GM20000 (cell line): ENCODE measurements around the gene KHDC3L.
"Not testable (repeated sequence)": the region's sequence is repeated elsewhere in the genome, so short reads cannot be mapped to it uniquely, and the experiment has no call there.

Source experiments
- DNase-seq: peaks from one replicate; pipeline ENCODE4 v3.0.0; 2012; ENCODE audit warnings: low spot score
- CTCF ChIP-seq: IDR thresholded peaks from 2 replicates; pipeline ENCODE4 v1.5.1; 2012; ENCODE audit warnings: mild to moderate bottlenecking, control low read depth; ENCODE audit errors: extremely low read depth, missing control alignments

KHDC3L gene

GRCh38 chr6:73388800-73389512 is 26.5 kb downstream of the KHDC3L start:
- peak; percentile 78 for DNase-seq
- peak; percentile 49 for TF ChIP-seq CTCF

- no peak for DNase-seq
- TF ChIP-seq CTCF = no peak
Measured at GRCh38 chr6:73389854-73390253, 27.4 kb downstream of the KHDC3L start.

GRCh38 chr6:73391675-73392074 is 29.2 kb downstream of the KHDC3L start:
- no peak for TF ChIP-seq CTCF
- DNase-seq = no peak

- DNase-seq = not testable (repeated sequence)
Measured at GRCh38 chr6:73392188-73392587, 29.7 kb downstream of the KHDC3L start.

GRCh38 chr6:73393278-73393677 is 30.8 kb downstream of the KHDC3L start:
- TF ChIP-seq CTCF = no peak
- no peak for DNase-seq

GRCh38 chr6:73394577-73395354 is 32.3 kb downstream of the KHDC3L start, which contains the start of gene DDX43:
DDX43 (plus strand) TSS chr6:73394828; CDS start chr6:73394906, 78 bp downstream.
- TF ChIP-seq CTCF = no peak
- no peak for DNase-seq

GRCh38 chr6:73395875-73396274 is 33.4 kb downstream of the KHDC3L start:
- no peak for TF ChIP-seq CTCF
- DNase-seq = no peak

GRCh38 chr6:73400656-73401055 is 38.2 kb downstream of the KHDC3L start:
- no peak for TF ChIP-seq CTCF

More at GRCh38 chr6:73400656-73401055, 38.2 kb downstream of the KHDC3L start:
- DNase-seq = no peak
